SK-N-SH treated with all-trans-retinoic acid at 6 μM for 48 hours (cell line): Measurements from ENCODE around the gene EMC10.

Experiments
- BACH2 ChIP-seq: fragments of 250-450 bp; sonication (Bioruptor Pico); IDR thresholded peaks from 2 replicates; pipeline ENCODE4 v1.9.0; 2021; ENCODE audit warnings: mild to moderate bottlenecking, borderline replicate concordance
- ESRRG ChIP-seq: fragments of 250-450 bp; sonication (Bioruptor Pico); IDR thresholded peaks from 2 replicates; pipeline ENCODE4 v1.6.1; 2021; ENCODE audit warnings: mild to moderate bottlenecking
- SNAI2 ChIP-seq: fragments of 250-450 bp; sonication (Bioruptor Pico); IDR thresholded peaks from 2 replicates; pipeline ENCODE4 v1.5.0; 2020; ENCODE audit warnings: mild to moderate bottlenecking, moderate library complexity
- ZFP3 ChIP-seq: fragments of 250-450 bp; sonication (Bioruptor Pico); IDR thresholded peaks from 2 replicates; pipeline ENCODE4 v1.5.0; 2020; ENCODE audit warnings: mild to moderate bottlenecking, moderate library complexity
- ZFP30 ChIP-seq: fragments of 450-650 bp; formaldehyde crosslinking; IDR thresholded peaks from 2 replicates; pipeline ENCODE4 v1.5.0; 2022; ENCODE audit warnings: mild to moderate bottlenecking, moderate library complexity

DNA sequence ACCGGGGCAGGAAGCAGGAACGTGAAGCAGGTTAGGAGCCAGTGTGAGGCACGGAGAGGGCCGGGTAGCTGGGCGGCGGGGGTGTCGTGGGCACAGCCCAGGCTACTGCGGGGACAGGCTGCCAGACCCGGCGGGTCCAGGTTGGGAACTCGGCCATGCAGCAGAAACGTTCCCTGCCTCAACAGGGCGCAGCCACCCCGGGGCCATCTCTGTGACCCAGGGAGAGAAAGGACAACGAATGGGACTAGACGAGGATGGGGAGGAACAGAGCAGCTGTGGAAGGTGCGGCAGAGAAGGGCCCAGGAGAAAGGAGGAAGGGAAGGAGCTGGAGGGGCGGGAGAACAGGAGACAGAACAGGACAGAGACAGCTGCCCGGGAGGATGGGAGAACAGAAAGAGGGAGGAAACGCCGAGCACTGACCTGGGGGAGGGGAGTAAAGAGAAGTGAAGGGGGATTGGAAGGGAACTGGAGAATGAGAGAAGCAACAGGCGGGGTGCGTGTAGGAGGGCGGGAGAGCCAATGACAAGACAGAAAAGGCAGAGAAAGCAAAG lies 13.2 kb downstream of the EMC10 start:
- TF ChIP-seq ZFP3 (CRISPR knock-in tag) (no peak), BACH2 (CRISPR knock-in tag) (no peak), ZFP30 (CRISPR knock-in tag) (no peak), SNAI2 (CRISPR knock-in tag) (no peak), ESRRG (CRISPR knock-in tag) (no peak)
